Midbrain (tissue), 1 donor: ENCODE results near the gene SAMD8.
A peak's percentile ranks its signal among the peaks of the same experiment; 100 is the strongest.
"Not testable (repeated sequence)": the region's sequence is repeated elsewhere in the genome, so short reads cannot be mapped to it uniquely, and the experiment has no call there.

Experiments
- DNase-seq: peaks from one replicate; lab custom pipeline; 2025; lab: John Stamatoyannopoulos, UW

The SAMD8 gene

DNA sequence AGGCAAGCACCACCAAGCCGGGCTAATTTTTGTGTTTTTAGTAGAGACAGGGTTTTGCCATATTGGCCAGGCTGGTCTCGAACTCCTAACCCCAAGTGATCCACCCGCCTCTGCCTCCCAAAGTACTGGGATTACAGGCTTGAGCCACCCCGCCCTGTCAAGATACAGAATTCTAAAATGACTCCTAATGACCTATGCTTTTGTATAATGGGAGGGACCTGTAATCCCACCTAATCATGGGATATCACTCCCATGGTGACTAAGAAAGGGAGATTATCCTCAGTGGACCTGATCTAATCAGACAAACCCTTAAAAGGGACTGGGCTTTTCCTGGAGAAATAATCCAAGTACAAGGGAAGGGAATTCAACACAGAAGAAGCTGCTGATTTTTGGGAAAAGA, 28.8 kb downstream of the SAMD8 start:
- no peak for DNase-seq

DNA sequence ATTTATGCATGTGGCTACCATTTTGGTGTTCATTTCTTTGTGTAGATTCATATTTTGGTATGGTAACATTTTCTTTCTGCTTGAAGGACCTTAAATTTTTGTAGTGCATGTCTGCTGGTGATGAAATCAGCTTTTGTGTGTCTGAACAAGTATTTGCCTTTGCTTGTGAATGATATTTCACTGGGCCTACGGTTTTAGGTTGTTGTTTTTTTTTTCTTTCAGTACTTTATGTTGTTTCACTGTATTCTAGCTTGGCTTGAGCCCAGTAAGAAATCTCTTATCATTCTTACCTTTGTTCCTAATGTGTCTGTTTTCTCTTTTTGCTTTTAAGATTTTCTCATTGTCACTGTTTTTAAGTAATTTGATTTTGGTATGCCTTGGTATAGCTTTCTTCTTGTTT, 31.9 kb downstream of the SAMD8 start:
- DNase-seq: no peak

DNA sequence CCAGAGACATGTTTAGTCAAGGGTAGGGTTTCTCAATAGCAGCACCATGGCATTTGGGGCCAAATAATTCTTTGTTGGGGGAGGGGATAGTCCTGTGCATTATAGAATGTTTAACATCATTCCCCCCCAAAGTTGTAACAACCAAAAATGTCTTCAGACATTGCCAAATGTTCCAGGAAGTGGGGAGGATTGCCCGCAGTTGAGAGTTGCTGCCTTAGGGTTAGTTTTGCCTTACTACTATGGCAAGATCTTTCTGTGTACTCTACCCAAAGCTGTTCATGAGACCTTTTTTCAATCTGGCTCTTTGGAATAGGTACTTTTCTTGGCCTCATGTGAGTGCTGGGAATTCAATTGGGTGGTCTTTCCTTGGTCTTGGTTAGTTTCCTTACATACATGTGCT, 34.1 kb downstream of the SAMD8 start:
- no peak for DNase-seq

DNA sequence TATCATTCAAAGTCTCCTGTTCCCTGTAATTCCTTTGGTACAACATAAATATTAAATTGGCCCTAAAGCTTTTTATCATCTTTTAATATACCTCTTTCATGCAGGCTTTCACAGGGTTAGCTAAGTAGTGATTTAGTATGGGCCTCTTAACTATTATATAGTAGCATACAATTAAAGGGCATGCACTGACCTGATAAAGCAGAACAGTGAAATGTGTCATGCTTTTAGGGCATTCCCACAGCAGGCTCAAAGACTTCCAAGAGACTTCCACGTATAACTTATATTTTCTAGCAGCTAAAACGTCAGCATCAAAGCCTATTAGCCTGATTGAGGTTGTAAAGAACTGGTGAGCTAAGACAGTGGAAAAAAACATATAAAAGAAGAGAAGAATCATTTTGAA, 35.3 kb downstream of the SAMD8 start:
- no peak for DNase-seq

DNA sequence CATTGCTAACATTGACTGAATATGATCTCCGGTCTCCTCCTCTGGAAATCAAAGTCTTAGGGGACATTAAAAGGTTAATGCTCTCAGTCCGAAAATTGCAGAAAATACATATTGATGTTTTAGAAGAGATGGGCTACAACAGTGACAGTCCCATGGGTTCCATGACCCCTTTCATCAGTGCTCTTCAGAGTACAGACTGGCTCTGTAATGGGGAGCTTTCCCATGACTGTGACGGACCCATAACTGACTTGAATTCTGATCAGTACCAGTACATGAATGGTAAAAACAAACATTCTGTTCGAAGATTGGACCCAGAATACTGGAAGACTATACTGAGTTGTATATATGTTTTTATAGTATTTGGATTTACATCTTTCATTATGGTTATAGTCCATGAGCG, 39.2 kb downstream of the SAMD8 start:
- DNase-seq: no peak

DNA sequence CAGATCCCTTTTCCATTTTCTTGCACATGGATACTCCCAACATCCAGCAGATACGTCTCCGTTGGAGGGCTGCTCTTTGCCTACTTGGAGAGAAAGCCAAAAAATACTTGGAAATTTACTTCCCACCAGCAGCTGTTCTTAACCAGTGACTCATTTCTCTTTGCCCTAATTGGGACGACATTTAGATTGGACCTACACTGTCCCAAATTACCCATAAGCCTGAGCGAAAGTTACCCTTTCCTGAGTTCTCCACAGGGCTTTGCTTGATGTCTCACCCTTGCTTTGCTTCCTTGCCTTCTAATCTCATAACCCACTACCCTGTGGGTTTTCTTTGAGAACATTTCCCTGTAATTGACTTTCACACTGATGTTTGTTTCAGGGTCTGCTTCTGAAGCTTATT, 48.1 kb downstream of the SAMD8 start:
- DNase-seq: no peak

DNA sequence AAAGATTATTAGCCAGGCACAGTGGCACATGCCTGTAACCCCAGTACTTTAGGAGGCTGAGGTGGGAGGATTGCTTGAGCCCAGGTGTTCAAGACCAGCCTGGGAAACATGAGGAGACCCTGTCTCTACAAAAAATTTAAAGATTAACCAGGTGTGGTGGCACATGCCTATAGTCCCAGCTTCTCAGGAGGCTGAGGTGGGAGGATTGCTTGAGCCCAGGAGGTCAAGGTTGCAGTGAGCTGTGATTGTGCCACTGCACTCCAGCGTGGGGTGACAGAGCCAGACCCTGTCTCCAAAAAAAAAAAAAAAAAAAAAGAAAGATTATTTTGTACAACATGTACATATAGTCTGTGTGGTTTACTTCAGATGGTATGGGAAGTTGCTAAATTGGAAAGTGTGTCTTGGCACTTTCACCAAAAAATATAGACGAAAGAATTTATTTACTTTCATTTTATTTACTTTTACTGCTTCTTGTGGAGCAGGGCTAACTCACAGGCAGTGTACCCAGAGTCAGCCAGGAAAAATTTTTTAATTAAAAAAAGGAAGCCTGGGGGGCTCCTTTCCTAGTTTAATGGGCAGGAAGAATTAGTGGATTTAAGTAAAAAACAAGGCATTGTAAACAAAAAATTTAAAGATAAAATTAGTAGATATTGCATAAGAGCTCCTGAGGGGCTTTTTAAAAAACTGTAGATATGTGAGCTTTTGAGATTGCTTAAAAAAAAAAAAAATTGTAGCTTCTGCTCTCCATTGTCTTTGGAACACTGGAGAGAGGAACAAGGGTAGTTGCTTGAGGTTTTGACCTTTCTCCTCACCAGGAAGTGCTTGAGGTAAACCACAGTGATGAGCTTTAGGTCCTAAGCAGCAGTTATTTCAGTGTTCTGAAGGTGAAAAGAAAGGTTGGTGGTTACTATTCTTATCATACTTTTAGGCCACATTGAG, 54.5 kb downstream of the SAMD8 start:
- DNase-seq: no peak

DNA sequence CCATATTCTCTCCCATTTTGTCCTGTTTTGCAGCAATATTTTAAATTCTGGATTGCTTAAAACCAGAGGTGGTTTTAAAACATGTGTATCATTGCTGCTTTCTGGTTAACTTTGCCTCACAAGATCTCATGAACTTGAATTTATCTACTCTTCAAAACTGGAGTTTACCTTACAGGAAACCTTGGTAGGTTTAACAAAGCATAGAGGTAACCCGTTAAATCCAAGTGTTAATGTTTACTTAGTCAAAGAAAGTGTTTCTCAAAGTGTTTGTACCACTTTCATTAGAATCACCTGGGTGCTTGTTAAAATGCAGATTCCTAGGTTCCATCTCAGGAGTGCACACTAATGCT, 55.1 kb downstream of the SAMD8 start:
- DNase-seq: no peak

DNA sequence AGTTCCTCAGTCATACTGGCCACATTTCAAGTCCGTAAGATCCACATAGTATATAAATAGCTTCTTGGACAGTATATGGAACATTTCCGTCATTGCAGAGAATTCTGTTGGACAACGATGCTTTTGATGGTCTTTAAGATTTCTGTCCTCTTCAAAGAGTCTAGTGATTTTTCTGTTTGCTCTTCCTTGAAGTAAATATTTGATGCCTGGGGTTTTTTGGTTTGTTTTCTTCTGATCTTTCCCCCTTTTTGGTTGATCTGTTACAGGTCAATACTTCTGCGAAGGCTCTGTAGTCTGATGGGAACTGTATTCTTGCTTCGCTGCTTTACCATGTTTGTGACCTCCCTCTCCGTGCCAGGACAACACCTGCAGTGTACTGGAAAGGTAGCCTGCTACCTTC, 56.8 kb downstream of the SAMD8 start:
- DNase-seq: no peak

DNA sequence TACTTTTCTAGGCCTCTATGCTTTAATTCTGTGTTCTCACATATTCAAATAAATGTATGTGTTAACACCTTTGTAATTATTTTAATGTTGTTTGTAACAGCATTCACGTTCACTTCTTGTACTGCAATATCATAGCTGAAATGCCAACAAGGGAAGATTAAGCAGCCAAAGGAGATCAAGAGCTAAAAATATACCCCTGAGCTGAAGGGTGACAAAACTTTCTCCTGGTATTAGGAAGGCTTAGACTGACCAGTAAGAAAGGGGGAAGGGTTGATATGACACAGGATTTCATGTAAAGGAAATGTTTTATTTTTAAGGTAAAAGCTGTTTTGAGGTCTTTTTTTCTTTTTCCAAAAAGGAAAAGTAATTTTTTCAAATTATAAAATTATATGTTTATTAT, 58.8 kb downstream of the SAMD8 start:
- DNase-seq: no peak

DNA sequence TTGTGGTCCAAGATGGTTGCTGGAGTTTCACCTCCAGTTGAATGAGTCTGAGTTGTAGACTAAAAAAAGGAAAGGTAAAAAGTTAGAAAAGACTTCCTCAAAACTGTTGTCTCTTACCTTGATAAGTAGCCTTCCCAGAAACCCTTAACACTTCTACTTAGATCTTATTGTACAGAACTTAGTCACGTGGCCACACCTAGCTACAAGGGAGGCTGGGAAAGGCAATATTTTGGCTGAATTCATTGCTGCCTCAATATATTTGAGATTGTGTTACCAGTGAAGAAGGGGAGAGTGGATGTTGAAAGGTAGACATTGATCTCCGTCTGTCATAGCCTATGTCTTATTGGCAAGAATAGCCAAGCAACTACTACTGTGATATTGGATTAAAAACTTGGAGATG, 63.6 kb downstream of the SAMD8 start:
- no peak for DNase-seq

DNA sequence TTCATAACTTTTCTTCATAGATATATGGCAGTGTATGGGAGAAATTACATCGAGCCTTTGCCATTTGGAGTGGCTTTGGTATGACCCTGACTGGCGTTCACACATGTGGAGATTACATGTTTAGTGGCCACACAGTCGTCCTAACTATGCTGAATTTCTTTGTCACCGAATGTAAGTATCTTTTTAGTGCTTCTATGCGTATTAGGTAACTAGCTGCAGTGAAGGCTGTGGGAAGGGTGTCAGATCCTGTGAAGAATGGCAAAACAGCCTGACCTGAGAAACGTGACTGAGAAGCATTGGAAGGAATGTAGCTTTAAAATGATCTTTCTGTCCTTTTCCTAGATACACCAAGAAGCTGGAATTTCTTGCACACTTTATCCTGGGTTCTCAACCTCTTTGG, 64.6 kb downstream of the SAMD8 start:
- DNase-seq: no peak

DNA sequence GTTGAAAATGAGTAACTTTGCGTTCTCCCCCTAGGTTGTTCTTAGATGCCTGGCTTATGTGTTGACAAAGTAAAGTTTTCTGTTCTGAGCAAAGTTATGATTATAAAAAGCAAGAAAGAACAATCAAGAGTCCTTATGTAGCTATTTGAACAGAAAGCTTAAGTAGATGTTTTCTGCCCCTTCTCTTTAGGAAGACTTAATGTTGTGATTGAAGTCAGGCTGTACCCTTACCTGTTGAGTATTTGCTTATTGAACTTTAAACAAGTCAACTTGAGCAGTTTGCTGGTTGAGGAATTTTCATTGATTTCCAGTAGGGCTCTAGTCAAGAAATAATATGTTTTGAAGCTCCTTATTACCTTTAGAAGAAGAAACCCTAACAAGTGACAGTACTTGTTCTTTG, 65.3 kb downstream of the SAMD8 start:
- DNase-seq: no peak

DNA sequence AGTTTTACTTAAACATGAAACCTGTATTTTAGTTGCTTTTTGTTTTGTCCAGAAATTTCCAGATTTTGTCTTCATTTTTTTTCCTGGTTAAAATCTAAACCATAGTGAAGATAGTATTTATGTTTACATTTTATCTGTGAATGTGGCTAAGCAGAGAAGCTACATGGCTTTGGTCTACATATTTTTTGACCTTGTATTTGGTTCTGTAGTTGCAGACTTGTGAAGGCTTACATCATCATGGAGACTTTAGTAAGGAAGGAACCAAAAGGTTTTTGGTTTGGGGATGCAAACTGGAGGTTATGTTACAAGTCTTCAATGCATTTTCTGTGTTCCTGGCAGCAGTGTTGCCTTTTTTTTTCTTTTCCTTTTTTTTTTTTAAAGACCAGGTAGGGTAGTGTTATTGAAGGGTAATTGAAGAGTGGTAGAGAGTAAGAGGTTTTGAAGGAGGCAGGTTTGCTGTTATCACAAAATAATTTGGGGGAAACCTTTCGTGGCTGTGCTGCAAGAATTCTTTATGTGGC, 68.3 kb downstream of the SAMD8 start:
- no peak for DNase-seq

DNA sequence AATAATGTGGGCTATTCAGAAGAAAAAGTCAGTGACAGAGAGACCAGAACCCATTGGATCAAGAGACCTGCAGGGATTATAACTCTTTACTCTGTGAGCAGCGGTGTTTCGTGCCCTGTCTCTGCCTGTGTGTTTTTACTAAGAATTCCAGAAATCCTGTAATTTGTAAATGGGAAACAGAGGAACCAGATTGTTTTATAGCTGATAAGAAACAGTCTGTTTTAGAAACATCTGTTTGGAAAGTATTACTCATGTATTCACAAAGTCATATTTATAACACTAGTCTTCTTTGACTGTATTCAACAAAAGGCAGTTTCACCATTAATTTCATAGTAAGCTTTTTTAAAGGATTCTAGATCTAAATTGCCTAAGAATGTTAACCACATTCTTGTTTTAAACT, 69.1 kb downstream of the SAMD8 start:
- DNase-seq: no peak

DNA sequence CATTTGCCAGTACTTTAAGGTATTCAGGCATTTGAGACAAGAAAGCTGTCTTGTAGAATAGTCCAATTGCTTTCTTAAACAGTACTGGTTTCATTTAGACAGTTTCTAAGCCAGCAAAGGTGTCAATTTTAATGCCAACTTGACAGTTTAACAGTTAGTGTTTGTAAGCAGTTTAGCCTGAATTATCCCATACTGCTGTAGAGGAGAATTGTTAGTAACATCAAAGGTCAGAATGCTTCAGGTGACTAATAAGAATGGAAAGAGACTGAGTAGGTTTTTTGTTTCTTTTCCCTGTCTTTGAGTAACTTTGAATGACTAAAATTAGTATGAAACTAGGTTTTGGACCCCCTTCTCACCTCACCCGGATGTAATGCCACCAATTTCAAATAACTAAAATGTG, 69.6 kb downstream of the SAMD8 start:
- DNase-seq: no peak

DNA sequence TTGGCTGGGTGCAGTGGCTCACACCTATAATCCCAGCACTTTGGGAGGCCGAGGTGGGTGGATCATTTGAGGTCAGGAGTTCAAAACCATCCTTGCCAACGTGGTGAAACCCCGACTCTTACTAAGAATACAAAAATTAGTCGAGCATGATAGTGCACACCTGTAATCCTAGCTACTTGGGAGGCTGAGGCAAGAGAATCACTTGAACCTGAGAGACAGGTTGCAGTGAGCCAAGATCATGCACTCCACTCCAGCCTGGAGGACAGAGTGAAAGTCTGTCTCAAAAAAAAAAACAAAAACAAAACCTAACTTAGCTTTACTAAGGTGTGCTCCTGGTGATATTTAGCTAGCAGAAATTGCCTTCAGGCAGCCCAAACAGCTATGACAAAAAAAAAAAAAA, 74.9 kb downstream of the SAMD8 start:
- no peak for DNase-seq

DNA sequence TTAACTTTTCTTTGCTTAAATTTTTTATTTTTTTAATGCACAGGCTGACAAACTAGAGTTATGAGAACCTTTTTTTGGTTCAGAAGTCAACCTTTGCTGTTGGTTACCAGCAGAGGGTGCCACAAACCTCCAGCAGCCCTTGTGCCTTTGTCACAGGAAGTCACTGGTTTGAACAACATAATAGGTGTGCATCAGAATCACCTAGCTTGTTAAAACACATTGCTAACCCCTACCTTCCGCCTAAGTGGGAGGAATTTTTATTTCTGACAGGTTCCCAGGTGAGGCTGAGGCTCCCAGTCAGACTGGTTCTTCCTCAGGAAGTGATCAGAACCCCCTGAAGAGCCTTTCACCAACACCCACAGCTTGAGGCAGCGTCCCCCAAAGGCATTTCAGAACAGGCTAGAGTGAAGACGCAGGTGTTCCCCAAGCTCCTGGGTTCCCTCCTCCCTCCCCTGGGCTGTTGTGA, 76.5 kb downstream of the SAMD8 start:
- peak; percentile 39 for DNase-seq

DNA sequence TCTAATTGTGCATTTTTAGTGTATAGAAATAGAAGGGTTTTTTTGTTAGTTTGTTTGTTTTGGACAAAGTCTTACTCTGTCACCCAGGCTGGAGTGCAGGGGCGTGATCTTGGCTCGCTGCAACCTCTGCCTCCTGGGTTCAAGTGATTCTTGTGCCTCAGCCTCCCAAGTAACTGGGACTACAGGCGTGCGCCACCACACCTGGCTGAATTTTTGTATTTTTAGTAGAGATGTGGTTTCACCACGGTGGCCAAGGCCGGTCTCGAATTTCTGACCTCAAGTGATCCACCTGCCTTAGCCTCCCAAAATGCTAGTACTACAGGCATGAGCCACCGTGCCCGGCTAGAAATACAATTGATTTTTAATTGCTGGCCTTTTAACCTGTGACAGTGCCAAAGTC, 77.1 kb downstream of the SAMD8 start:
- DNase-seq: not testable (repeated sequence)

DNA sequence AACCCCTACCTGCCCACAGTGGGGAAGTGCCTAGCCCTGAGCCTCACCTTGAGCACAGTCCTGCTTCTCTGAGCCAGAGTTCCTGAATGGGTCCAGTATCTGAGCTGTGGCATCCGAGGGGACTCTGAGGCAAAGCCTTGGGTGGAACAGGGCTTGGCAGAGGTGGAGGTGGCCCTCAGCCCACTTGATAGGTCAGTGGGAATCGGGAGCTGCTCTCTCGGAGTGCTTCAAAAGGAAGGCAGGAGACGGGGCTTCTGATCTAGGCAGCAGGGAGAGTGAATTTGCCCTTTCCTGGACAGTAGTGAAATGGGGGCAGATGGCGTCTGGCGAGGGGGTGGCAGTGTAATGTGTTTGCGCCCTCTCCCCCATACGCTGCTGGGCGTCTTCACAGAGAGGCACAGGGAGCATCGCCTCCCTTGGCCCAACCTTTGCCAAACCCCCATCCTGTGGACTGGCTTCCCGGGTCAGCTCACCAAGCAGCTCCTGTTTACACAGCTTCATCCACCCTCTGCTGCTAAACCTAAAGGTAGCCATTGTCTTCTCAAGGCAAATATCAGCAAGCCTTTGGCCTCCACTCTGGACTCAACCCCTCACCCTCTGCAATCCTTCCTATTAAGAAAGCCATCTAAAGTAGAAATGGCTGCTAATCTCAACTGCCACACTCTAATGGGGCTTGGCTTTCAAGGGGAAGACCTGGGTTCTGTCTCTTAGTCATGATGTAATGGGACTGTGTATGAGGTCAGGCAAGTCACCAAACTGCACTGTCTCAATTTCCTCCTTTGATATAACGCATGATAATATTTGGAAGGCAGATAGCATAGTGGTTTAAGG, 78.0 kb downstream of the SAMD8 start:
- DNase-seq: no peak

DNA sequence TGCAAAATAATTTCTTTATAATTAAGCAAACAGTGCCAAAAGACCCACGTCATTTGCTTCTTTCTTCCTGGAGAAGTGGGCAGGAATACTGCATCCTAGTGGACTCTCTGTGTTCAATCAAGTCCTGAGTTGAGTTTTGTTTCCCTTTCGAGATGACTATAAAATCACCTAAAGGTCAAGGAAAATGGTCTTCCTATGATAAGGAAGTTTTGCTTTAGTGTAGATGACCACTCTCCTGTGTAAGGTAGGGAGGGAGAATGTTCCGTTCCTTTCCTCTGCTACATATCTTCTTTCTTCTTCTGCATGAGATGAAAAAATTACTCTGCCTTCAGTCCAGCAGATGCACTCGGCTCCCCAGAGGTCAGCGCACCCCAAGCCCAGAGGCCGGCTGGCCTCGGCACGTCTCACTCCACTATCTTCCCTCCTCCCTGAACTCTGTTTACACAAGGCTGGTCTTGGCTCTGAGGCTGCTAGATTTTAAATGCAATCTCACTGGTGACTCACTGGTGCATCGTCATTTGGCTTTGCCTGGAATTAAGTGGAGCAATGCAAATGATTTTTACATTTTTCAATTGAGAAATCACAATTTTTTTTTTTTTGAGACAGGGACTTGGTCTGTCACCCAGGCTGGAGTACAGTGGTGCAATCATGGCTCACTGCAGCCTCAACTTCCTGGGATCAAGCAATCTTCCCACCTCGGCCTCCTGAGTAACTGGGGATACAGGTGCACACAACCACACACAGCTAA, 80.5 kb downstream of the SAMD8 start:
- DNase-seq: no peak

DNA sequence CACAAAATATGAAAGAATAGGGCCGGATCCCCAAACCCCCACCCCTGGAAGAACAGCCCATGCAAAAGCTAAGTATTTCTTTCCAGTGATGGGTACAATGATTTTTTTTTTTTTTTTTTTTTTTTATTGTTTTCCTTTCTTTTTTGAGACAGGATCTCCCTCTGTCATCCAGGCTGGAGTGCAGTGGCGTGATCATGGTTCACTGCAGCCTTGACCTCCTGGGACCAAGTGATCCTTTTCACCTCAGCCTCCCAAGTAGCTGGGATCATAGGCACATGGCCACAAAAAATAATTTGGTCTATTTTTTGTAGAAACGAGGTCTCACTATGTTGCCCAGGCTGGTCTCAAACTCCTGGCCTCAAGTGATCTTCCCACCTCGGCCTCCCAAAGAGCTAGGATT, 83.2 kb downstream of the SAMD8 start:
- DNase-seq: not testable (repeated sequence)
